ENCODE results near the gene TCERG1L.
A peak's percentile ranks its signal among the peaks of the same experiment; 100 is the strongest.
"Not testable (repeated sequence)": the region's sequence is repeated elsewhere in the genome, so short reads cannot be mapped to it uniquely, and the experiment has no call there.

The TCERG1L gene

DNA sequence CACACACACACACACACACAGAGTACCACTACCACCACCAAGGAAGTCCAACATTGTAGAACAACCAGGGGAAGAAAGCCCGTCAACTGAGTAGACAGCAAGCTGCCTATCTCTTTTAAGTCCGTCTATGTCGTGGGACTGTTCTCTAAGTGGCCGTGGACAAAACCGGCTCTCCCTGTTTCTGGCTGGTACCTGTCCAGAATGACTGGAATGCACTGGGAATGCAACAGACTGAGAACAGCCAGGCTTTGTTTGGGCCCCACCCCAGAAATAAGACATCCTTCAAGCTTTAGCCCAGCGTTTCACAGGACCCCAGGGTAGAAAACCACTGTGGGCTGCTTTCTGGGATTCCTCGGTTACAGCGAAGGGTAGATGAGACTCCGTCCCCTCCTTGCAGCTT is 203.6 kb downstream of the TCERG1L start:
- Histone ChIP-seq H3K27ac (no peak overlapping the region), H3K27me3 (ENCODE audit: control insufficient read depth, insufficient read depth, low read length) (no peaks in the 10 kb centered on the region), H3K4me1 (peaks cover 5% of the 10 kb centered on the region), H3K9ac (no peak overlapping the region), H3K36me3 (ENCODE audit: control insufficient read depth, insufficient read depth, low read length) (no peaks in the 10 kb centered on the region), H2AFZ (no peak overlapping the region), H3K4me2 (ENCODE audit: low read length) (no peak overlapping the region), H3K79me2 (no peaks in the 10 kb centered on the region), H3K4me3 (ENCODE audit: low read depth, low read length) (no peak overlapping the region), H3K9me3 (ENCODE audit: control insufficient read depth, low read length) (no peaks in the 10 kb centered on the region)
- TF ChIP-seq CTCF (IDR thresholded peaks at IDR 0.05), result no peak

- Histone ChIP-seq H3K4me3 (ENCODE audit: low read depth, low read length) (no peak overlapping the region), H3K9me3 (ENCODE audit: control insufficient read depth, low read length) (no peaks in the 10 kb centered on the region)
- no peak for TF ChIP-seq CTCF (IDR thresholded peaks at IDR 0.05)
Observed at GRCh38 chr10:131102676-131103075, 208.8 kb downstream of the TCERG1L start.

GRCh38 chr10:131102147-131102546 is 209.4 kb downstream of the TCERG1L start:
- H3K4me1 ChIP-seq, result peaks cover 30% of the 10 kb centered on the region

More at GRCh38 chr10:131102676-131103075, 208.8 kb downstream of the TCERG1L start:
- Histone ChIP-seq H2AFZ (peak overlapping the region; percentile 13), H3K4me1 (peaks cover 28% of the 10 kb centered on the region), H3K9ac (no peak overlapping the region), H3K4me2 (ENCODE audit: low read length) (no peak overlapping the region), H3K79me2 (no peaks in the 10 kb centered on the region), H3K27ac (no peak overlapping the region), H3K27me3 (ENCODE audit: control insufficient read depth, insufficient read depth, low read length) (no peaks in the 10 kb centered on the region), H3K36me3 (ENCODE audit: control insufficient read depth, insufficient read depth, low read length) (no peaks in the 10 kb centered on the region)

DNA sequence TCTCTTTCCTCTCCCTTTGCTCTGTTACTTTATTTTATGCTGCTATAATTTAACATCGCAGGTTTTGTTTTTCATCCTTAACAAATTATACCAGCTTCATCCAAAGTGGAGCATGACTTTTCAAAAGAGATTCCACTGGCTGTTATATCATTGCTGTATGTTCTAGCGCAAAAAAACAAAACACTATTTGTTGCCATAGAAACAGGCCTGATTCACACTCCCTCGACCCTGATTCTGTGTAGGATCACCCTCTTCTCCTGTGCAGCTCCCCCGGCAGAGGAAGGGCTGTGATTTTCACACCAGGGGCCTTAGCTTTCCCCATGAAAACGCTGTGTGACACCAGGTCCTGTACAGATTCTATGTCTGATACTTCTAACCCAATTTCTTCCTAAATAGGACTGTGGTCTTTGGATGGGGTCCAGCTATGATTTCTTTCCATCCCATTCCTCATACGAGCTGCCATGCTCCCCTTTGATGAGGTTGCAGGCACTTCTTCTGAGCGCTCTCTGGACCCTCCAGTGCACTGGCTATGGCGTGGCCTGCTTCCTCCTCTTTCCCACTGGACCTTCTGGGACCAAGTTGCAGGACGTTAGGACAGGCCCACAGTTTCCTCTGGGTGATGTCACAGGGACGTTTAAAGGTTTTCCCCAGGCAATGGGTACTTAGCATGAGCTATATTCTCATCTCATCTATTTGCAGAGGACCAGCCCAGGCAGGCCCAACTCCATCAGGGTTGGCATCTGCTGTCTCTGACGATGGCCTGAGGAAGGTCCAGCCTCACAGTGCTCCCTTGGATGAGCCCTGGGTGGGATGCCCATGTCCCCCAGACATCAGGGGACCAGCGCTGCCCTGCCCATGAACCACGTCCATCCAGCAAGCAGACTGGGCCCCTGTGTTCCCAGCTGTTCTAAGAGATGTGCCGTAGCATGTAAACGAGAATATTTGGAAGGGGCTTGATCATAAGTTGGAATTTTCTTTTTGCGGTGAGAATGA is 210.8 kb downstream of the TCERG1L start:
- peak overlapping the region; percentile 48 for H2AFZ ChIP-seq
- not testable (repeated sequence) for H3K9ac ChIP-seq; H3K9me3 ChIP-seq (ENCODE audit: control insufficient read depth, low read length); H3K4me3 ChIP-seq (ENCODE audit: low read depth, low read length); H3K27me3 ChIP-seq (ENCODE audit: control insufficient read depth, insufficient read depth, low read length); H3K4me2 ChIP-seq (ENCODE audit: low read length); H3K36me3 ChIP-seq (ENCODE audit: control insufficient read depth, insufficient read depth, low read length); H3K79me2 ChIP-seq
- H3K27ac ChIP-seq, result peak overlapping the region; percentile 94
- peaks cover 32% of the 10 kb centered on the region for H3K4me1 ChIP-seq

More at GRCh38 chr10:131102147-131102546, 209.4 kb downstream of the TCERG1L start:
- H3K27me3 ChIP-seq (ENCODE audit: control insufficient read depth, insufficient read depth, low read length), result no peaks in the 10 kb centered on the region
- no peak overlapping the region for H3K9ac ChIP-seq
- no peaks in the 10 kb centered on the region for H3K9me3 ChIP-seq (ENCODE audit: control insufficient read depth, low read length)
- H3K4me3 ChIP-seq (ENCODE audit: low read depth, low read length), result no peak overlapping the region
- H3K79me2 ChIP-seq, result no peaks in the 10 kb centered on the region
- no peak overlapping the region for H3K27ac ChIP-seq
- H3K36me3 ChIP-seq (ENCODE audit: control insufficient read depth, insufficient read depth, low read length), result no peaks in the 10 kb centered on the region
- no peak for TF ChIP-seq CTCF (IDR thresholded peaks at IDR 0.05)
- peak overlapping the region; percentile 13 for H2AFZ ChIP-seq
- no peak overlapping the region for H3K4me2 ChIP-seq (ENCODE audit: low read length)

GRCh38 chr10:131099028-131099726 is 212.3 kb downstream of the TCERG1L start:
- Histone ChIP-seq H2AFZ (peak overlapping the region; percentile 62), H3K27ac (peak overlapping the region; percentile 94), H3K27me3 (ENCODE audit: control insufficient read depth, insufficient read depth, low read length) (no peaks in the 10 kb centered on the region), H3K4me3 (ENCODE audit: low read depth, low read length) (no peak overlapping the region), H3K9ac (no peak overlapping the region), H3K4me2 (ENCODE audit: low read length) (no peak overlapping the region), H3K9me3 (ENCODE audit: control insufficient read depth, low read length) (no peaks in the 10 kb centered on the region), H3K4me1 (peaks cover 41% of the 10 kb centered on the region), H3K79me2 (no peaks in the 10 kb centered on the region), H3K36me3 (ENCODE audit: control insufficient read depth, insufficient read depth, low read length) (no peaks in the 10 kb centered on the region)
- no peak for TF ChIP-seq CTCF (IDR thresholded peaks at IDR 0.05)
